ENCODE measurements around the gene DOCK4.

- TF ChIP-seq, protein P1, sequence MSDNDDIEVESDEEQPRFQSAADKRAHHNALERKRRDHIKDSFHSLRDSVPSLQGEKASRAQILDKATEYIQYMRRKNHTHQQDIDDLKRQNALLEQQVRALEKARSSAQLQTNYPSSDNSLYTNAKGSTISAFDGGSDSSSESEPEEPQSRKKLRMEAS (IDR thresholded peaks at IDR 0.05), result no peak
- TF ChIP-seq, protein P2, sequence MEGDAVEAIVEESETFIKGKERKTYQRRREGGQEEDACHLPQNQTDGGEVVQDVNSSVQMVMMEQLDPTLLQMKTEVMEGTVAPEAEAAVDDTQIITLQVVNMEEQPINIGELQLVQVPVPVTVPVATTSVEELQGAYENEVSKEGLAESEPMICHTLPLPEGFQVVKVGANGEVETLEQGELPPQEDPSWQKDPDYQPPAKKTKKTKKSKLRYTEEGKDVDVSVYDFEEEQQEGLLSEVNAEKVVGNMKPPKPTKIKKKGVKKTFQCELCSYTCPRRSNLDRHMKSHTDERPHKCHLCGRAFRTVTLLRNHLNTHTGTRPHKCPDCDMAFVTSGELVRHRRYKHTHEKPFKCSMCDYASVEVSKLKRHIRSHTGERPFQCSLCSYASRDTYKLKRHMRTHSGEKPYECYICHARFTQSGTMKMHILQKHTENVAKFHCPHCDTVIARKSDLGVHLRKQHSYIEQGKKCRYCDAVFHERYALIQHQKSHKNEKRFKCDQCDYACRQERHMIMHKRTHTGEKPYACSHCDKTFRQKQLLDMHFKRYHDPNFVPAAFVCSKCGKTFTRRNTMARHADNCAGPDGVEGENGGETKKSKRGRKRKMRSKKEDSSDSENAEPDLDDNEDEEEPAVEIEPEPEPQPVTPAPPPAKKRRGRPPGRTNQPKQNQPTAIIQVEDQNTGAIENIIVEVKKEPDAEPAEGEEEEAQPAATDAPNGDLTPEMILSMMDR (IDR thresholded peaks at IDR 0.05), result no peak
- no peak for TF ChIP-seq RCOR1 (IDR thresholded peaks at IDR 0.05; ENCODE audit: low read depth, low read length)
- TF ChIP-seq JUNB (IDR thresholded peaks at IDR 0.05), result no peak
- TF ChIP-seq FOSB (CRISPR knock-in tag; IDR thresholded peaks at IDR 0.05), result no peak
- TF ChIP-seq ZSCAN20 (CRISPR knock-in tag; IDR thresholded peaks at IDR 0.05), result no peak
- no peak for TF ChIP-seq SMC3 (IDR thresholded peaks at IDR 0.05)
- no peak for TF ChIP-seq EP300 (IDR thresholded peaks at IDR 0.05)
- TF ChIP-seq FOSL2 (IDR thresholded peaks at IDR 0.05), result no peak
- TF ChIP-seq FOSL2 (CRISPR knock-in tag; IDR thresholded peaks at IDR 0.05), result no peak
- TF ChIP-seq, protein P3, sequence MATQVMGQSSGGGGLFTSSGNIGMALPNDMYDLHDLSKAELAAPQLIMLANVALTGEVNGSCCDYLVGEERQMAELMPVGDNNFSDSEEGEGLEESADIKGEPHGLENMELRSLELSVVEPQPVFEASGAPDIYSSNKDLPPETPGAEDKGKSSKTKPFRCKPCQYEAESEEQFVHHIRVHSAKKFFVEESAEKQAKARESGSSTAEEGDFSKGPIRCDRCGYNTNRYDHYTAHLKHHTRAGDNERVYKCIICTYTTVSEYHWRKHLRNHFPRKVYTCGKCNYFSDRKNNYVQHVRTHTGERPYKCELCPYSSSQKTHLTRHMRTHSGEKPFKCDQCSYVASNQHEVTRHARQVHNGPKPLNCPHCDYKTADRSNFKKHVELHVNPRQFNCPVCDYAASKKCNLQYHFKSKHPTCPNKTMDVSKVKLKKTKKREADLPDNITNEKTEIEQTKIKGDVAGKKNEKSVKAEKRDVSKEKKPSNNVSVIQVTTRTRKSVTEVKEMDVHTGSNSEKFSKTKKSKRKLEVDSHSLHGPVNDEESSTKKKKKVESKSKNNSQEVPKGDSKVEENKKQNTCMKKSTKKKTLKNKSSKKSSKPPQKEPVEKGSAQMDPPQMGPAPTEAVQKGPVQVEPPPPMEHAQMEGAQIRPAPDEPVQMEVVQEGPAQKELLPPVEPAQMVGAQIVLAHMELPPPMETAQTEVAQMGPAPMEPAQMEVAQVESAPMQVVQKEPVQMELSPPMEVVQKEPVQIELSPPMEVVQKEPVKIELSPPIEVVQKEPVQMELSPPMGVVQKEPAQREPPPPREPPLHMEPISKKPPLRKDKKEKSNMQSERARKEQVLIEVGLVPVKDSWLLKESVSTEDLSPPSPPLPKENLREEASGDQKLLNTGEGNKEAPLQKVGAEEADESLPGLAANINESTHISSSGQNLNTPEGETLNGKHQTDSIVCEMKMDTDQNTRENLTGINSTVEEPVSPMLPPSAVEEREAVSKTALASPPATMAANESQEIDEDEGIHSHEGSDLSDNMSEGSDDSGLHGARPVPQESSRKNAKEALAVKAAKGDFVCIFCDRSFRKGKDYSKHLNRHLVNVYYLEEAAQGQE (IDR thresholded peaks at IDR 0.05), result no peak
- TF ChIP-seq CEBPB (IDR thresholded peaks at IDR 0.05), result no peak
- no peak for TF ChIP-seq JUN (IDR thresholded peaks at IDR 0.05)
- no peak for TF ChIP-seq ZFP36 (IDR thresholded peaks at IDR 0.05; ENCODE audit: borderline replicate concordance, partially characterized antibody)
These were observed 471.1 kb downstream of the DOCK4 start for GRCh38 chr7:111734954-111735660.
